ENCODE measurements around the gene NUP214.

The NUP214 gene

DNA sequence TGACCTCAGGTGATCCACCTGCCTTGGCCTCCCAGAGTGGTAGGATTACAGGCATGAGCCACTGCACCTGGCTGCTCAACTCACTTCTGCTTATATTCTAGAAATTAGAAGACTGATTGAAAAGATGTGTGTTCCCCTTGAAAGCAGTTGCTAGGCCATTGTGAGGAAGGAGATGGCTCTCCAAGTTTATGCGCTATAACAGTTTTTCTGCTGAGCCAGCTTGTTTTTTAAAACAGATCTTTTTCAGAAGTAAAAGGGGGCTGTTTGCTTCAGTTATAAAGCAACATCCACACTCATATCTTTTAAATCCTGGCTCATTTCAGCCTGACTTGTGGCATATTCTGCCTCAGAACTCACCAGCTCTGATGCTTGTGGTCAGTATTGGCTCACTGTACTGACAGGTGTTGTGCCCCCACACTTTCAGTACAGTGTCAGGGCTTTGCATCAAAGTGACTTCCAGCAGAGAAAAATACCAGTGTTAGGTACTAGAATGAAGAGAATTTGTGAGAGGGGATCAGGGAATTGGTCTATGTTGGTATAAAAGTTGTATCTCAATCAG is 49.4 kb downstream of the NUP214 start:
- H3K36me3 ChIP-seq (replicated peaks) = peaks cover 44% of the 10 kb centered on the region
- H3K4me3 ChIP-seq (ENCODE audit: low read depth, low read length) = no peak overlapping the region
- H3K27ac ChIP-seq = no peak overlapping the region
- no peaks in the 10 kb centered on the region for H3K27me3 ChIP-seq (replicated peaks)
- in situ Hi-C loops (cut with HindIII; ENCODE audit: low pct_ligation_motif_present, low sequenced_read_pairs) = no loop called here
- TF ChIP-seq, protein P1, sequence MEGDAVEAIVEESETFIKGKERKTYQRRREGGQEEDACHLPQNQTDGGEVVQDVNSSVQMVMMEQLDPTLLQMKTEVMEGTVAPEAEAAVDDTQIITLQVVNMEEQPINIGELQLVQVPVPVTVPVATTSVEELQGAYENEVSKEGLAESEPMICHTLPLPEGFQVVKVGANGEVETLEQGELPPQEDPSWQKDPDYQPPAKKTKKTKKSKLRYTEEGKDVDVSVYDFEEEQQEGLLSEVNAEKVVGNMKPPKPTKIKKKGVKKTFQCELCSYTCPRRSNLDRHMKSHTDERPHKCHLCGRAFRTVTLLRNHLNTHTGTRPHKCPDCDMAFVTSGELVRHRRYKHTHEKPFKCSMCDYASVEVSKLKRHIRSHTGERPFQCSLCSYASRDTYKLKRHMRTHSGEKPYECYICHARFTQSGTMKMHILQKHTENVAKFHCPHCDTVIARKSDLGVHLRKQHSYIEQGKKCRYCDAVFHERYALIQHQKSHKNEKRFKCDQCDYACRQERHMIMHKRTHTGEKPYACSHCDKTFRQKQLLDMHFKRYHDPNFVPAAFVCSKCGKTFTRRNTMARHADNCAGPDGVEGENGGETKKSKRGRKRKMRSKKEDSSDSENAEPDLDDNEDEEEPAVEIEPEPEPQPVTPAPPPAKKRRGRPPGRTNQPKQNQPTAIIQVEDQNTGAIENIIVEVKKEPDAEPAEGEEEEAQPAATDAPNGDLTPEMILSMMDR (IDR thresholded peaks at IDR 0.05; ENCODE audit: low read depth, low read length, missing control alignments) = no peak
- no peak for DNase-seq

DNA sequence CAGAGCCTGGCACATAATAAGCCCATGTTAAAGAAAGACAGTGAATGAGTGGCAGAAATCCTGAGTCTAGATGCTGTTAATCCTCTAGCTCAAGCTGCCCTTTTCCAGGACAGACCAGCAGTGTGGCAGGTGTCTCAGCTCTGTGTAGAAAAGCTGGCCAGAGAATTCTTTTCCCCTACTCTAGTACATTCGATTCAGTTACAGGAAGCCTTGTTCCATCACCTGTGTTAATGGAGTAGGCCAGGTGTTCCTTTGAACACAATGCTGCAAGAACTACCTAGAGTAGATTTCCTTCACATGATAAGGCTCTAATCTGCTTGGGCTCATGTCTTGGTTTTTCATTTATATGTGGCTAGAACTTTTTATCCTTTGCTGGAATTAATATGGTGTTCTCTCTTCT is 52.5 kb downstream of the NUP214 start:
- no peaks in the 10 kb centered on the region for H3K27me3 ChIP-seq (replicated peaks)
- peaks cover 54% of the 10 kb centered on the region for H3K36me3 ChIP-seq (replicated peaks)
- no peak overlapping the region for H3K4me3 ChIP-seq (ENCODE audit: low read depth, low read length)
- in situ Hi-C loops (cut with HindIII; ENCODE audit: low pct_ligation_motif_present, low sequenced_read_pairs) = no loop called here
- TF ChIP-seq, protein P1 (IDR thresholded peaks at IDR 0.05; ENCODE audit: low read depth, low read length, missing control alignments) = no peak
- peak overlapping the region; percentile 8 for H3K27ac ChIP-seq
- no peak for DNase-seq

DNA sequence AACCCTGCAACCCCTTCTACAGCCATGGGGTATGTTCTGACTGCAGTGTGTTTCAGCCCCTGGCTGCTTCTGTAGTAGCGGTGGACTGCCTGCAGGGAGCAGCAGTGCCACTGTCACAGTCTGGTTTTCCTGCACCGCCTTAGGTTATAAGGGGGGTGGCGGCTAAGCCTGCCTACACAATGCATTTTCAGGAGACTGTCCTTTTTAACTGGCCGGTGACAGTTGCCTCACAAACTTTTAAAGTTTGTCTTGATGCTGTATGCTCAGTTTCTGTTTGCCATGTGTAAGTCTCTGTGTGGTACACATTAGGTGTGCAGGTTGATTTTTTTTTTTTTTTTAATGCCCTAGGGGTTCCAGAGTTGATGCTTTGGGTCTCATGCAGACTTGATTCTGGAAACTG is 53.0 kb downstream of the NUP214 start:
- Histone ChIP-seq H3K36me3 (replicated peaks) (peaks cover 54% of the 10 kb centered on the region), H3K4me3 (ENCODE audit: low read depth, low read length) (no peak overlapping the region), H3K27ac (peak overlapping the region; percentile 8), H3K27me3 (replicated peaks) (no peaks in the 10 kb centered on the region)
- TF ChIP-seq, protein P1 (IDR thresholded peaks at IDR 0.05; ENCODE audit: low read depth, low read length, missing control alignments) = peak; percentile 99
- in situ Hi-C loops (cut with HindIII; ENCODE audit: low pct_ligation_motif_present, low sequenced_read_pairs) = no loop called here
- peak; percentile 66 for DNase-seq

DNA sequence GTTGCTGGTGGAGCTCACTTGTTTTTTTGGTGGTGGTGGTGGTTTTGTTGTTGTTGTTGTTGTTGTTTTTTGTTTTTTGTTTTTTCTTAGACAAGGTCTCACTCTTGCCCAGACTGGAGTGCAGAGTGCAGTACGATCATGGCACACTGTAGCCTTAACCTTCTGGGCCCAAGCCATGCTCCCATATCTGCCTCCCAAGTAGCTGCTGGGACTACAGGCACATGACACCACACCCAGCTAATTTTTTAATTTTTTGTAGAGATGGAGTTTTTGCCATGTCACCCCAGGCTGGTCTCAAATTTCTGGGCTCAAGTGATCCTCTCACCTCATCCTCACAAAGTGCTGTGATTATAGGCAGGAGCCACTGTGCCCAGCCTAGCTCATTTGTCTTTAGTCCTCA is 53.5 kb downstream of the NUP214 start:
- H3K27ac ChIP-seq = peak overlapping the region; percentile 78
- TF ChIP-seq, protein P1 (IDR thresholded peaks at IDR 0.05; ENCODE audit: low read depth, low read length, missing control alignments) = no peak
- in situ Hi-C loops (cut with HindIII; ENCODE audit: low pct_ligation_motif_present, low sequenced_read_pairs) = no loop called here
- DNase-seq = no peak
- peaks cover 53% of the 10 kb centered on the region for H3K36me3 ChIP-seq (replicated peaks)
- H3K4me3 ChIP-seq (ENCODE audit: low read depth, low read length) = no peak overlapping the region
- no peaks in the 10 kb centered on the region for H3K27me3 ChIP-seq (replicated peaks)

DNA sequence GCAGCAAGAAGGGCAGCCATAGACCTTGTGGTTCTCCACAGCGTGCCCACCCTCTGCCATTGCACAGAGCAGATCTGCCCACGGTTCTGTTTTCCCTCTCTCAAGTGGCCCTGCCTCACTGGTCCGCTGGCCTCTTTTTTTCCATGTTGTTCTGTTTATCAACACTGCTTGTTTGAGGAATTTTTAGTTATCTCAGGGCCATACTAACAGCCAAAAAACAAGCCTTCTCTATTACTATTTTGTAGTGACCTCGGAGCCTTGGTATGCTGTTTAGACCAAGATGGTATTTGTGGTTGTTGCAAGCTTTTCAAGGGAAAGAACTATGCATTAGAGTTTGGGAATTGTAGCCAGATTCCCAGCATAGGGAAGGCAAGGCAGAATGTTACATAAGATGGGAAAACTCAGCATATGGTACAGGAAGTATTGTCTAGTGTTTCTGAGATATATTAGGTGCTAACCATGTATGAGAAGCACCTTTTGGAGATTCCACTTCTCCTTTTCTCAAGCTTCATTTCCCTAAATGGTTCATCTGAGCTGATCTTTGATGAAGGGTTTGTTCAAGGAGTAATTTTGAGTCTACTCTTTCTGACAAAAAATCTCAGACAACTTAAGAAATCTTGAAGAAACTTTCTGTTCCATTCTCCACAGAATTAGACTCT is 54.3 kb downstream of the NUP214 start:
- in situ Hi-C loops (cut with HindIII; ENCODE audit: low pct_ligation_motif_present, low sequenced_read_pairs) = no loop called here
- TF ChIP-seq, protein P1 (IDR thresholded peaks at IDR 0.05; ENCODE audit: low read depth, low read length, missing control alignments) = no peak
- no peaks in the 10 kb centered on the region for H3K27me3 ChIP-seq (replicated peaks)
- DNase-seq = peak; percentile 61
- peak overlapping the region; percentile 78 for H3K27ac ChIP-seq
- H3K36me3 ChIP-seq (replicated peaks) = peaks cover 51% of the 10 kb centered on the region
- H3K4me3 ChIP-seq (ENCODE audit: low read depth, low read length) = no peak overlapping the region
